GM18517 (cell line): Measurements from ENCODE around the gene TRAPPC2L.

Experiments used
- ATAC-seq: cut with Tn5 transposase; IDR thresholded peaks from one replicate; pipeline ENCODE4 v1.9.1; 2021; ENCODE audit warnings: mild to moderate bottlenecking, moderate library complexity; ENCODE audit not compliant: unreplicated experiment

TRAPPC2L gene

DNA sequence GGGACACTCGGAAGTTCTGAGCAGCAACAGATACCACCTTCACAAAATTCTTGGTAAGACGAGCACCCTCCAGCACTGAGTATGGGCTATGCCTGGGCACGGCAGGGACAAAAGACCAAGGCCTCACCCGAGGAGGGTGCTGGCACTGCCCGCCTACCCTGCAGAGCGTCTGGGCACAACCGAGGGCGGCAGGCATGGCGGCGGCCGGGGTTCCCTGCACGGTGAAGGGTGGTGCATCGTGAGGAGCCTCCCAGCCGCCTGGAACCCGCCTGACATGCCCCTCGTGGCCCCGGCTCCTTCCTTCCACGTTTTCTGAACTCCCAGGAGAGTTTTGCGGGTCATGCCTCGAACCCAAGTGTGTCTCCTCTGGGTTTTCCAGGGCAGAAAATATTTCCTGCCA is 19.1 kb upstream of the TRAPPC2L start:
- ATAC-seq: no peak

DNA sequence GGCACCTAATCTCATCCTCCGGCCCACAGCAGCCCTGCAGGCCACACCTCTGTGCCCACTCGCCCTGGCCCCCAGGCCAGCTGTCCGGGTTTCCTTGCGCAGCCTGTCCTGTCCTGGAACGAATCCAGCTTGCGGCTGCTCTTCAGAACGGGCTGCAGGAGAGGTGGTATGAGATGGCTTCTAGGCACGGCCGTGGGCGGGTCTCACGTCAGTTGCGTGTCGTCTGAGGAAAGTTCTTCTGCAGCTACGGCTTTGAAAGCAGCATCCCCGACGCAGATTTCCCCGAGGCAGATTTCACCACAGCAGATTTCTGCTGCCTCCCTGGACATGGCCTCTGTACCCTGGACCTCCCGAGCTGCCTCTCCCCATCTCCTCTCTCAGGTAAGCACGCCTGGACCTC is 18.4 kb upstream of the TRAPPC2L start:
- no peak for ATAC-seq

- ATAC-seq: no peak
Measured at GRCh38 chr16:88839026-88839529, 17.8 kb upstream of the TRAPPC2L start.

DNA sequence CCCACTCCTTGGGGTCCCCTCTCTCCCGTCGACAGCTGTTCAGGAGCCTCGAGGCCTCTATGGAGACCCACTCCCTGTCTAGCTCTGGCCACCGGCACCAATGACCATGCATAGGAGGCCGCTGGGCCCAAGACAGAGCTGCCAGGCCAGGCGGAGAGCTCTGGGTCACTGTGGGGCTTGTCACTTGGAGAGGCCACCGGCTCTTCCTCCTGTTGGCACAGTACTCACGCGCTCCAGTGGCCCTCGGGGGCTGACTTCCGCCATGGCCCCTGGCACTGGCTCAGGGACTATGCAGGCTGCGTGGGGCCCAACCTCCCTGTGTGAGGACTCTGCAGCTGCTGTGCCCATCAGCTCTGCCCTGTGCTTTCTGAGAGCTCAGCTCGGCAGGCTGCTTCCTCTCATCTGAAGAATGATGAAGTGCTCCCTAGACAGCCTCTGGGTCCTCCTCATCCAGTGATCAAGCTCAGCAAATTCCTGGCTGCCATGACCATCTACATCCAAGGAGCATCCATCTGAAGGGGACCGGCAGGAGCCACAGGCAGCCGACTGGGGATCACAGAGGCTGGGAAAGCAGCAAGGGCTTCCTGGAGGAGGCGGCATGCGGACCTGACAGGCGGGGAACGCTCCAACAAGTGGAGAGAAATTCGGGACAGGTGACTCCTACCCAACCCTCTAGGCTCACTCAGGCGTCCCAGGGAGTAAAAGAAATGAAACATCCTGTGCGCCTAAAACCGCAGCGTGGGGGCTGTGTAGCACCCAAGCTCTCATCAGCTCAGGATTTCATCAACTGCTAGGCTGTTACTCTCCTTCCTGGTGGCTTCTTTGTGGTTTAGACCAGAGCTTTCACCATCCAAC is 17.0 kb upstream of the TRAPPC2L start:
- ATAC-seq: no peak

DNA sequence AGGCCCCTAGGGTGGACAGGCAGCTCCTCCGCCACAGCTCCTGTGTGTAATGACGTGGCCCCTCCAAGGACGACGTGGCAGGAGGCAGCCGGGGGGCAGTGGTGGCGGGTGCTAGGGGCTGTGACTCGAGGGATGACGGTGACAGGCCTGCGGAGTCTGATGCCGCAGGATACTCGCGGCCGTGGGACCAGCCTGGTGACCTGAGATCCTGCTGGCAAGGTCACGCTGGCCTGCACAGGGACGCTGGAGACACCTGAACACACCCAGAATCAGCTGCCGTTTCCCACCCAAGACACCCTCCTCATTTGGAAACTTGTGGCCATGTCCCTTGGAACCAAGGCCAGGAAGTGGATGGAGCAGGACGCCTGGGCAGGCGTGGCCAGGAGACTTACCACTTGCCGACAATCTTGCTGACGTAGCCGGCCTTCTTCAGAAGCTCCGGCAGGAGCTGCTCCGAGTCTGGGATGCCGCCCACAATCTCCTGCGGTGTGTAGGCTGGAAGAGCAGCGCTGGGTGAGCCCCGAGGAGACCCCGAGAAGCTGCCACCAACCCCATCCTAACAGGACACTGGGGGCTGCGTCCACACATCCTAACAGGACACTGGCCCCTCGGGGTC is 16.2 kb upstream of the TRAPPC2L start:
- no peak for ATAC-seq

GRCh38 chr16:88841521-88842307 is 15.2 kb upstream of the TRAPPC2L start:
- ATAC-seq: no peak

- no peak for ATAC-seq
Measured at GRCh38 chr16:88842308-88842756, 14.6 kb upstream of the TRAPPC2L start.

GRCh38 chr16:88842806-88843205 is 14.1 kb upstream of the TRAPPC2L start:
- no peak for ATAC-seq

DNA sequence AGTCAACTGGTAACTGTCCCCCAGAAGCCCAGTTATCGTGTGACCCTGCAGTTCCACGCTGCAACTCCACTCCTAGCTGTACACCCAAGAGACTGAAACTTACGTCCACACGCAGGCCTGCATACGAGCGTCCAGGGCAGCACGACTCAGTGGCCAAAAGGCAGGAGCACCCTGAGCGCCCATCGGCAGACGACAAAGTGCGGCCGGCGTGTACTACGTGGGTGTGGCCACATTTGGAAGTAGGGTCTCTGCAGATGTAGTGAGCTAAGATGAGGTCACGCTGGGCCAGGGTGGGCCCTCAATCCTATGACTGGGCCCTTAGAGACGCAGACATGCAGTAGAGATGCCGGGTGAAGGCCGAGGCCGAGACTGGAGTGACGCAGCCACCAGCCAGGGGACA is 13.7 kb upstream of the TRAPPC2L start:
- ATAC-seq: no peak

- no peak for ATAC-seq
Measured at GRCh38 chr16:88844419-88845036, 12.4 kb upstream of the TRAPPC2L start.

GRCh38 chr16:88846088-88846487 is 10.8 kb upstream of the TRAPPC2L start:
- ATAC-seq: no peak

- no peak for ATAC-seq
Measured at GRCh38 chr16:88847654-88848053, 9.3 kb upstream of the TRAPPC2L start.

DNA sequence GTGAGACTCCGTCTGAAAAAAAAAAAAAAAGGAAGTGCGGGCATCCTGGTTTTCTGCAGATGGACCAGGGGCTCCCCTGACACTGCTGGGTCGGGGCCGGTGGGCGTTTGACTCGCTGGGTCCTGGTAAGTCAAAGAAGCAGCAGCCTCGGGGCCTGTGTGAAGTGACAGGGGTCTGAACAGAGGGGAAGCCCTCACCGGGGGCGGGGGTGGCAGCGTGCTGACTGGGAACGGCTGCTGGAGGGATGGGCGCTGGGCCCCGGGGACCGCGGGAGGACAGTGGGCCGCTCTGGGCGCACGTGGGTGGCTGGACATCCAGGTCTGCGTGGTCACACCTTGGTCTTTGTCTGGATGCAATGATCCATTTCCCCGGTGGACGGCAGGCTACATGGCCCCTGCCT is 8.4 kb upstream of the TRAPPC2L start:
- ATAC-seq: no peak

GRCh38 chr16:88850531-88851199 is 6.3 kb upstream of the TRAPPC2L start:
- no peak for ATAC-seq

GRCh38 chr16:88851616-88852015 is 5.3 kb upstream of the TRAPPC2L start:
- no peak for ATAC-seq

DNA sequence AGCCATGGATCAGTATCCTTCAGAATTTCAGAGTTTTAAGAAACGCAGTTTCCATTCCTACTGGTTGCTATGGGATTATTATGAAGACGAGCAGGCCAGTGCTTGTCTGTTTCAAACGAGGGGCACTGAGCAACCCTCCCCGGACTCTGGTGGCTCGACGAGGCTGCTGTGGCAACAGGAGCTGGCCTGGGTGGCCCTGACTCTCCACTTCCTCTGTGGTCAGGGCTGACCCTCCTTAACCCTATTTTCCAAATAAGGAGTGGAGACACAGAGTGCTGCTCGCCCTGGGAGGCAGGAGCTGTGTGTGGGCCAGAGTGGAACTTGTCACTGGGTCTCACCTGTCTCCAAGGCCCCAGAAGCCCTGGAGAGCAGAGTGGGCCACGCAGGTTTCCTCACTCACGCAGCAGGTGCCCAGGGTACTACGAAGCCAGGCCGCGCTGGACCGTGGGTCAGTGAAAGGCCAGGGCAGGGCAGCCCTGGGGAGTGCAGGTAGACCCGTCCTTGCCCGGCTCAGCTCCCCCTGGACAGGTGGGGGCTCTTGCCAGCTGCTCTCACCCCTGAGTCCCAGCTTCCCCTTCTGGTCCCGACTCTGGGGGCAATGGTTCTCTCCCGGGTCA is 3.5 kb upstream of the TRAPPC2L start:
- no peak for ATAC-seq

GRCh38 chr16:88854306-88855111 is 2.4 kb upstream of the TRAPPC2L start:
- ATAC-seq: no peak

DNA sequence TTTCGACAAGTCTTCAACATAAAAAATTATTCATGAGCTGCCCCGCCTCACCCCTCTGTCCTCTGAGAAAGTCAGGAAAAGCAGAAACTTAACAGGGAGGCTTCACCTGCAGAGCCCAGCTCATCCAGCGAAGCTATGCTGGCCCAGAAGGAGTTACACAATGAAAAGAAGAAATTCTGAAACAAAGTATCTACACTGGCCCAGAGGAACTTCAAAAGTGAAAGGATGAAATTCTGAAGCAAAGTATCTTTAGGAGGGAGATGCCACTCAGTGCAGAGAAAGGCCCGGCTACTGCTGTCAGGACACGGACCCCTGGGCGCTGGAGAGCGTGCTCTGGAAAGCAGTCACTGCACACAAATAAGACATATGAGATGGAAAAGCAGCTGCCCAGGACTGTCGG is 1.8 kb upstream of the TRAPPC2L start:
- no peak for ATAC-seq

DNA sequence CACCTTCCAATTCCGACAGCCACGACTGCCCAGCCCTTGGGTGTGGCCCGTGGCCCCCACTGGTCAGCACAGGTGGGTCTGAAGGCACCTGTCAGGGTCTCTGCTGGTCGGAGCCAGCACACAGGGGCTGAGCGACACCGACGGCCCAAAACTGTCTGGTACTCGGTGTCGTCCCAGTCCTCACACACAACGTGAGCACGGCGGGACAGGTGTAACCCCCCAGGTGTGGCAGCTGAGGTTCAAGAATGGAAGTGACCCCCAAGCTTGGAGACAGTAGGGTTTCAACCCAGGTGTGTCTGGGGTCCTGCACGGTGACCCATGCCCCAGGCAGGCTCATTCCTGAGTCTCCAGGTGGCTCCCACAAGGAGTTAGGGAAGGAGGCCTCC is 1.2 kb upstream of the TRAPPC2L start:
- no peak for ATAC-seq
